ENCODE data around the gene GSN. TPM values are rescaled to one million over a fixed set of nuclear protein-coding genes. Genes with fewer than 3 reads are reported as not detected.

Gene GSN
- total RNA-seq, 3 donors from 2014 or later, result 1,290 to 13,922 (median 1,437) TPM

DNA sequence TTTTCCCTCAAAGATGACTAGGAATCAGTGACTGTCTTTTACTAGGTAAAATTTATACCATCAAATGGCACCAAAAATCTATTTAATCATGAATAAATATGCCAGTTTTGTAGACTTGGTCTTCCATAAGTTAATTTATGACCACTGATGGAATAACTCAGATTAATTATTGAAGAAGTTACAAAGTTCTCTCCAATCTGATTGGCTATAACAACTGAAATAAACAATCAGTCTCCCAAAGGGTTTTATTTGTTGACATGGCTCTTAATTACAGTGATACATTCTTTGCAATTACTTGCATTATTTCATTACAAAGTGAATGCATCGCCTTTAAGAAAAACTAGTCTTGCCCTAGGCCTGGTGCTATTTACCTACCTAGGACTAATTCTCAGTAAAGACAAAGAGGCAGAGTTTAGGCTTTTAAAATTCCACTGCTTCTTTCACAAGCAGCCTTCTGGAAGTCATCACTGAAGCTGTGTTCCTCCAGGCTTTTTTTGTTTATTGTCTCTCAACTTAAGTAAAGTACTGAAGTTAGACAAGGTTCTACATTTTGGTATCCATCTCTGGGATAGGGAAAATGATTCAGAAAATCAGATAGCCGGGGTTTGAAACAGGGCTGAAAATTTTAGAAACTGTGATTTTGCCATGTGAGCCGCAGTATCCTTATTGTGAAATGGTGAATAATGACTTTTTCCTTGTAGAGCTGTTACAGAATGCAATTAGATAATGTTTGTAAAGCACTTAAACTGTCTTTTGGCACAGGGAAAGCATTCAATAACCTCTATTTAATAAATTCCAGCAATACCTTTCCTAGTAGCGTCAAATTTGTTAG is 99.6 kb downstream of the GSN start:
- DNase-seq (ENCODE audit: low spot score in 2 of 2), result no peak
- Histone ChIP-seq H3K4me1 (peaks cover 4 to 44% of the 10 kb centered on the region in 2 donors), H3K27ac (peak overlapping the region; percentile 96 to 99), H3K4me3 (peak overlapping the region; percentile 68 to 90 (median 77)), H3K27me3 (no peaks in the 10 kb centered on the region), H3K36me3 (no peaks in the 10 kb centered on the region), H3K9me3 (no peaks in the 10 kb centered on the region)
- TF ChIP-seq POLR2AphosphoS5 (IDR thresholded peaks at IDR 0.05), result no peak
- TF ChIP-seq POLR2A (IDR thresholded peaks at IDR 0.05), result no peak
- TF ChIP-seq, protein P1, sequence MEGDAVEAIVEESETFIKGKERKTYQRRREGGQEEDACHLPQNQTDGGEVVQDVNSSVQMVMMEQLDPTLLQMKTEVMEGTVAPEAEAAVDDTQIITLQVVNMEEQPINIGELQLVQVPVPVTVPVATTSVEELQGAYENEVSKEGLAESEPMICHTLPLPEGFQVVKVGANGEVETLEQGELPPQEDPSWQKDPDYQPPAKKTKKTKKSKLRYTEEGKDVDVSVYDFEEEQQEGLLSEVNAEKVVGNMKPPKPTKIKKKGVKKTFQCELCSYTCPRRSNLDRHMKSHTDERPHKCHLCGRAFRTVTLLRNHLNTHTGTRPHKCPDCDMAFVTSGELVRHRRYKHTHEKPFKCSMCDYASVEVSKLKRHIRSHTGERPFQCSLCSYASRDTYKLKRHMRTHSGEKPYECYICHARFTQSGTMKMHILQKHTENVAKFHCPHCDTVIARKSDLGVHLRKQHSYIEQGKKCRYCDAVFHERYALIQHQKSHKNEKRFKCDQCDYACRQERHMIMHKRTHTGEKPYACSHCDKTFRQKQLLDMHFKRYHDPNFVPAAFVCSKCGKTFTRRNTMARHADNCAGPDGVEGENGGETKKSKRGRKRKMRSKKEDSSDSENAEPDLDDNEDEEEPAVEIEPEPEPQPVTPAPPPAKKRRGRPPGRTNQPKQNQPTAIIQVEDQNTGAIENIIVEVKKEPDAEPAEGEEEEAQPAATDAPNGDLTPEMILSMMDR (IDR thresholded peaks at IDR 0.05), result no peak
- intact Hi-C loops (cut with DNase I; ENCODE audit: low total_unique reads), result no loop called here

DNA sequence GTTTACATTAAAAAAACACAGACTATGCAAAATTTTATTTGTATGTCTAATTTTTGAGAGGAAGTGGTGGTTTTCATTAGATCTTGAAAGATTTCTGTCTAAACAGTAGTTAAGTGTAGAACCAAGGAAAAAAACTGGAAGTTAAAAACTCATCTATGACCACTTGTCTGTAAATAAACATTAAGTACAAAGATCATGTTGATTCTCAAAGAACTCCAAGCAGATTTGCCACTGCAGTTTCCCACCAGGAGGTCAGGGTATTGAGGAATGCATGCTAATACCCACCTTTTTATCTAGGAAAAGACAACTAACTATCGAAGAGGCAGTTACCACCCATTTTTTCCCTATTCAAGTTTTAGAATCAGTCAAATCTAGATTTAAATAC is 100.2 kb downstream of the GSN start:
- TF ChIP-seq POLR2AphosphoS5 (IDR thresholded peaks at IDR 0.05) (no peak), POLR2A (IDR thresholded peaks at IDR 0.05) (no peak)
- TF ChIP-seq, protein P1 (IDR thresholded peaks at IDR 0.05), result no peak
- peak overlapping the region; percentile 96 to 99 for H3K27ac ChIP-seq
- no peaks in the 10 kb centered on the region for H3K36me3 ChIP-seq
- no peak for DNase-seq (ENCODE audit: low spot score in 2 of 2)
- H3K4me3 ChIP-seq, result peak overlapping the region; percentile 68 to 90 (median 77)
- intact Hi-C loops (cut with DNase I; ENCODE audit: low total_unique reads), result no loop called here
- no peaks in the 10 kb centered on the region for H3K9me3 ChIP-seq
- H3K27me3 ChIP-seq, result no peaks in the 10 kb centered on the region
- peaks cover 1 to 41% of the 10 kb centered on the region in 2 donors for H3K4me1 ChIP-seq

DNA sequence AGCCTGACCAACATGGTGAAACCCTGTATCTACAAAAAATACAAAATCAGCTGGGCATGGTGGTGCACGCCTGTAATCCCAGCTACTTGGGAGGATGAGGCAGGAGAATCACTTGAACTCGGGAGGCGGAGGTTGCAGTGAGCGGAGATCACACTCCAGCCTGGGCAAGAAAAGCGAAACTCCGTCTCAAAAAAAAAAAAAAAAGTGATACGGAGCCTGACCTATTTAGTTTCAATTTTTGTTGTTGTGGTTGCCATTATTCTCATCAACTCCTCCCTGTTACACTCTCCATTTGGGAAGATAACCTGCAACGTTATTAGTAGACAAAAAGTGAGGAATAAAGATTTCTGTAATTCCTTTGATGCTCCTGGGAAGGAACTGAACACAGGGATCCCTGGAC is 100.8 kb downstream of the GSN start:
- intact Hi-C loops (cut with DNase I; ENCODE audit: low total_unique reads), result no loop called here
- no peaks in the 10 kb centered on the region for H3K27me3 ChIP-seq
- TF ChIP-seq, protein P1 (IDR thresholded peaks at IDR 0.05), result no peak
- TF ChIP-seq POLR2A (IDR thresholded peaks at IDR 0.05) (no peak), POLR2AphosphoS5 (IDR thresholded peaks at IDR 0.05) (no peak)
- H3K36me3 ChIP-seq, result no peaks in the 10 kb centered on the region
- peak overlapping the region; percentile 68 to 90 (median 77) for H3K4me3 ChIP-seq
- H3K27ac ChIP-seq, result peak overlapping the region; percentile 96 to 99
- H3K9me3 ChIP-seq, result no peaks in the 10 kb centered on the region
- H3K4me1 ChIP-seq, result peaks cover under 1 to 37% of the 10 kb centered on the region in 2 donors
- DNase-seq (ENCODE audit: low spot score in 2 of 2), result no peak

DNA sequence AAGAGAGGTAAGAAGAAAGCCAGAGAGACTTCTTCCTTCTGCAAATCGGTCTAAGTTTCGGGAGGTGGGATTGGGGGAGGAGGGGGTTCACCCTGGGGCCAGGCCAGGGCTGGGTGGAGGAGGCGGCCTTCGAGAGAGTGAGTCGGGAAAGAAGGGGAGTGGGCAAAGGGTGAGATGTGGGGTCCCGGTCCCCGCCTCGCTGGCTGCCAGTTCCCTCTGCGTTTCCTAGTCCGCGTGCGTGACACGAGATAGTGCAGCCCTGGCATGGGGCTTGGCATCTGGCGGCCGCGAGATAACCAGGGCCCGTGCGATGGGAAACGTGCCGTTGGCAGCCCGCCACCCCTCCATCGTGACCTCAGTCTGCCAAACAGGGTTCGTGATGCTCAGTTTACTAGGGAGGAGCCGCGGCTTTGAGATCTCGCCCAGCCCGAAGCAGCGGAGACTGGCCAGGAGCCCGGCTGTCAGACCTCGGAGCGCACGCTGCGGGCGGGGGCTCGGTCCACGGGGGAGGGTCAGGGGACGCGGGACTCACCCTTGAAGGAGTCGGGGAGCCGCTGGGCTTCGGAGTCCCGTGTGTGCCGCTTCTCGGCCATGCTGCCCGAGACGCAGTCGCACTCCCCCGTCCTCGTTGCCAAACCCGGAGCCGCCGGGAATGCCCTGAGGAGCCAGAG is 101.8 kb downstream of the GSN start, which contains the start of gene STOM:
TSS of gene STOM (minus strand) at position 656 of the 671 bp plus-strand sequence. CDS start at position 593, 63 bp downstream.
- H3K4me1 ChIP-seq, result peaks cover 4 to 27% of the 10 kb centered on the region in 2 donors
- TF ChIP-seq, protein P1 (IDR thresholded peaks at IDR 0.05), result no peak
- TF ChIP-seq POLR2AphosphoS5 (IDR thresholded peaks at IDR 0.05) (peak; percentile 98 to 99 (median 99)), POLR2A (IDR thresholded peaks at IDR 0.05) (peak; percentile 99)
- peak; percentile 75 to 81 for DNase-seq (ENCODE audit: low spot score in 2 of 2)
- no peaks in the 10 kb centered on the region for H3K27me3 ChIP-seq
- H3K4me3 ChIP-seq, result peak within 1 kb of the TSS; percentile 68 to 90 (median 77)
- H3K9me3 ChIP-seq, result no peaks in the 10 kb centered on the region
- H3K36me3 ChIP-seq, result no peaks in the 10 kb centered on the region
- intact Hi-C loops (cut with DNase I; ENCODE audit: low total_unique reads), result loop anchor here (5.0 kb wide), 1 partner anchor 47 kb away; no protein-coding TSS in a partner anchor
- H3K27ac ChIP-seq, result peak within 1 kb of the TSS; percentile 96 to 99

All from breast epithelium (tissue), 4 donors.